T-cell (primary cell): ENCODE results near the gene EPHB3. TPM values are rescaled to one million over a fixed set of nuclear protein-coding genes. Genes with fewer than 3 reads are reported as not detected.

Experiments used
- ATAC-seq, 4 experiments: fragments of 200-7000 bp in 3 of 4; fragments of 150-1000 bp in 1 of 4; cut with Tn5 transposase; replicated peaks in 1 of 4; 1 replicate in 3 of 4; 2 replicates in 1 of 4; pipeline ENCODE4 v1.10.0; 2021; ENCODE audit warnings: moderate library complexity in 3 of 4, mild to moderate bottlenecking in 2 of 4, moderate number of reproducible peaks in 1 of 4
- CTCF ChIA-PET, 2 donors: fragments of 300-600 bp; sonication (Branson Sonifier 250); formaldehyde crosslinking; loops; one replicate each; lab custom pipeline; 2022; ENCODE audit warnings: antibody characterized with exemption in 2 of 2; lab: Charles Lee
- POLR2A ChIA-PET, 2 donors: fragments of 300-600 bp; sonication (Branson Sonifier 250); formaldehyde crosslinking; loops; one replicate each; lab custom pipeline; 2022; ENCODE audit warnings: antibody characterized with exemption in 2 of 2; lab: Charles Lee
- DNase-seq, 35 experiments: peaks; one replicate each; pipeline versions ENCODE4 v3.0.0 to v3.0.0-alpha.2; 2013 to 2023
- H3K27ac ChIP-seq: one replicate; pipeline ENCODE4 v1.5.1; 2013; ENCODE audit warnings: low read length
- H3K27me3 ChIP-seq, 2 experiments: replicated peaks in 1 of 2; 1 replicate in 1 of 2; 2 replicates in 1 of 2; pipeline versions ENCODE4 v1.6.1 to v1.7.0; 2013; ENCODE audit warnings: low read length in 1 of 2, mixed read lengths in 1 of 2; ENCODE audit not compliant: control insufficient read depth in 2 of 2, insufficient read depth in 2 of 2; ENCODE audit errors: extremely low read depth in 1 of 2
- H3K36me3 ChIP-seq, 2 donors: 1 replicate in 1 of 2; 2 replicates in 1 of 2; pipeline versions ENCODE4 v1.6.1 to v1.7.0; 2013; ENCODE audit warnings: low read length in 1 of 2; ENCODE audit not compliant: control insufficient read depth in 2 of 2, insufficient read depth in 1 of 2; ENCODE audit errors: extremely low read depth in 1 of 2
- H3K4me1 ChIP-seq, 2 experiments: 1 replicate in 1 of 2; 2 replicates in 1 of 2; pipeline versions ENCODE4 v1.6.1 to v1.7.0; 2013; ENCODE audit warnings: low read length in 2 of 2, mixed read lengths in 1 of 2; ENCODE audit not compliant: insufficient read depth in 2 of 2, control insufficient read depth in 1 of 2; ENCODE audit errors: extremely low read depth in 1 of 2
- H3K4me3 ChIP-seq, 2 donors: 1 replicate in 1 of 2; 2 replicates in 1 of 2; pipeline versions ENCODE4 v1.5.1 to v1.7.0; 2013; ENCODE audit warnings: mild to moderate bottlenecking in 2 of 2, low read length in 1 of 2, moderate library complexity in 1 of 2; ENCODE audit not compliant: control insufficient read depth in 1 of 2; ENCODE audit errors: extremely low read depth in 1 of 2
- H3K9me3 ChIP-seq: 2 replicates; pipeline ENCODE4 v1.7.0; 2013
- H3K27ac Mint-ChIP-seq, 2 donors: one replicate each; pipeline ENCODE4 v1.8.0; 2020 to 2021; ENCODE audit warnings: mild to moderate bottlenecking in 2 of 2, mixed read lengths in 2 of 2
- H3K27me3 Mint-ChIP-seq, 2 donors: one replicate each; pipeline ENCODE4 v1.8.0; 2021 to 2022; ENCODE audit warnings: mixed read lengths in 2 of 2
- H3K36me3 Mint-ChIP-seq: one replicate; pipeline ENCODE4 v1.8.0; 2021; ENCODE audit warnings: mixed read lengths
- H3K4me1 Mint-ChIP-seq, 3 donors: one replicate each; pipeline ENCODE4 v1.8.0; 2020 to 2022; ENCODE audit warnings: mixed read lengths in 3 of 3, mild to moderate bottlenecking in 1 of 3
- H3K4me3 Mint-ChIP-seq, 3 donors: one replicate each; pipeline ENCODE4 v1.8.0; 2020 to 2022; ENCODE audit warnings: mild to moderate bottlenecking in 3 of 3, mixed read lengths in 3 of 3, moderate library complexity in 3 of 3
- H3K9me3 Mint-ChIP-seq, 3 donors: one replicate each; pipeline ENCODE4 v1.8.0; 2020 to 2022; ENCODE audit warnings: mixed read lengths in 3 of 3
- WGBS: methylation state at CpG from one replicate; pipeline ENCODE4 v1.1.5; 2013; ENCODE audit warnings: missing lambda C conversion rate; ENCODE audit not compliant: insufficient coverage; 5-methylcytosine and 5-hydroxymethylcytosine counted together
- total RNA-seq, 35 experiments: library from RNA in 6 of 35; stranded (reverse) in 6 of 35; fragments of 120-200 nt in 1 of 35; gene quantifications; one replicate each; pipeline versions ENCODE4 v1.2.1 to v1.2.4 and lab custom pipeline; 2013 to 2026

EPHB3 gene
- total RNA-seq, 5 donors from 2014 or later (not counting 1 experiment from before 2014, with no cell fraction given), result 0.35 to 1.1 (median 0.55) TPM

GRCh38 chr3:184565421-184566211, 4.0 kb downstream of the EPHB3 start:
- Histone ChIP-seq H3K27me3 (peaks cover 0 to 87% of the 10 kb centered on the region in 2 experiments), H3K9me3 (no peaks in the 10 kb centered on the region), H3K36me3 (no peaks in the 10 kb centered on the region), H3K4me1 (peaks cover 2 to 39% of the 10 kb centered on the region in 2 experiments), H3K27ac (no peak overlapping the region), H3K4me3 (no peak overlapping the region)
- H3K4me3 Mint-ChIP-seq, result no peak overlapping the region
- ChIA-PET CTCF (no interaction called here), POLR2A (no interaction called here)
- DNase-seq (no peak), ATAC-seq (no peak)
- no peaks in the 10 kb centered on the region for H3K36me3 Mint-ChIP-seq
- H3K9me3 Mint-ChIP-seq, result no peaks in the 10 kb centered on the region
- no peak overlapping the region for H3K27ac Mint-ChIP-seq
- peaks cover 15 to 52% of the 10 kb centered on the region in 2 donors for H3K27me3 Mint-ChIP-seq
- 95% methylated on average over 11 of the region's 14 CpGs for WGBS
- peaks cover 16 to 35% (median 17%) of the 10 kb centered on the region in 3 donors for H3K4me1 Mint-ChIP-seq

- peaks cover 15 to 52% of the 10 kb centered on the region in 2 donors for H3K27me3 Mint-ChIP-seq
- H3K4me1 Mint-ChIP-seq, result peaks cover 6 to 25% (median 9%) of the 10 kb centered on the region in 3 donors
- no peaks in the 10 kb centered on the region for H3K9me3 ChIP-seq
- H3K36me3 ChIP-seq, result no peaks in the 10 kb centered on the region
- ChIA-PET CTCF (interaction anchor here in 1 of 2 donors (1.0 kb wide), 1 partner anchor 211 kb away, joined by 3 read pairs; no protein-coding TSS in a partner anchor), POLR2A (no interaction called here)
- H3K36me3 Mint-ChIP-seq, result no peaks in the 10 kb centered on the region
- no peaks in the 10 kb centered on the region for H3K9me3 Mint-ChIP-seq
- H3K4me3 Mint-ChIP-seq, result no peak overlapping the region
- H3K27me3 ChIP-seq, result peaks cover 2 to 87% of the 10 kb centered on the region in 2 experiments
- H3K4me1 ChIP-seq, result peaks cover 0 to 28% of the 10 kb centered on the region in 2 experiments
- no peak overlapping the region for H3K4me3 ChIP-seq
- DNase-seq (no peak), ATAC-seq (no peak)
- WGBS, result 85% methylated on average over 2 of the region's 14 CpGs
- peak overlapping the region; percentile 11 to 43 for H3K27ac Mint-ChIP-seq
- H3K27ac ChIP-seq, result no peak overlapping the region
Observed at GRCh38 chr3:184566441-184567414, 5.1 kb downstream of the EPHB3 start.

DNA sequence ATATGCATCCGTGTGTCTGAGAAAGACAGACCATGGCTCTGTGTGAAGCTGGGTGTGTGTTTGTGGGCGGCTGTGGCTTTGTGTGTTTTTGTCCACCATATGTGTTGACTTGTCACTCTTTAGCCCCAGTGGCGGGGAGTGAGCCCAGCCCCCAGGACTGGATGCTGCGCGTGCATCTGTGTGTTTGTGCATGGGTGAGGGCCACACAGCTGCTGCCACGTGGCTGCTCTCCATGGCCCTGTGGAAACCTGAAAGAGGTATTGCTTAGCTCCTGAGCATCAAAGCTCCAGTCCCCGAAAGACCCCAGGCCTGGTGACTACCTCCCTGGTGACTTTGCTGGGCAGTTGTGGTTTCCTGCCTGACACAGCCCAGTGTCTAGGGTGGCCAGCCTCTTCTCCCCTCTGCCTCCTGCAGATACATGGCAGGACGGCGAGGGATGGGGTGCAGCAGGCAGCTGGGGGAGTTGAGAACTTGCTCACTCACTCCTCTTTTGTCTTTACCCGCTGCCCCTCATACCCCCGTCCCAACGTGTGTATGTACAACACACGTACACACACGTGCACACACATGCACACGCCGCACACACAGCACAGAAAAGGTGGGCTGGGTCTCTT, 6.5 kb downstream of the EPHB3 start:
- no peaks in the 10 kb centered on the region for H3K9me3 Mint-ChIP-seq
- ATAC-seq (no peak), DNase-seq (no peak)
- Histone ChIP-seq H3K9me3 (no peaks in the 10 kb centered on the region), H3K4me1 (peaks cover 0 to 22% of the 10 kb centered on the region in 2 experiments), H3K27ac (no peak overlapping the region), H3K4me3 (no peak overlapping the region), H3K36me3 (no peaks in the 10 kb centered on the region), H3K27me3 (peaks cover 2 to 87% of the 10 kb centered on the region in 2 experiments)
- H3K27ac Mint-ChIP-seq, result no peak overlapping the region
- peaks cover 17 to 51% of the 10 kb centered on the region in 2 donors for H3K27me3 Mint-ChIP-seq
- peaks cover 6 to 25% (median 9%) of the 10 kb centered on the region in 3 donors for H3K4me1 Mint-ChIP-seq
- H3K4me3 Mint-ChIP-seq, result peak overlapping the region in 2 of 3 donors; percentile 56 to 61
- 85% methylated on average over 6 of the region's 16 CpGs for WGBS
- ChIA-PET POLR2A (no interaction called here), CTCF (no interaction called here)
- H3K36me3 Mint-ChIP-seq, result no peaks in the 10 kb centered on the region

DNA sequence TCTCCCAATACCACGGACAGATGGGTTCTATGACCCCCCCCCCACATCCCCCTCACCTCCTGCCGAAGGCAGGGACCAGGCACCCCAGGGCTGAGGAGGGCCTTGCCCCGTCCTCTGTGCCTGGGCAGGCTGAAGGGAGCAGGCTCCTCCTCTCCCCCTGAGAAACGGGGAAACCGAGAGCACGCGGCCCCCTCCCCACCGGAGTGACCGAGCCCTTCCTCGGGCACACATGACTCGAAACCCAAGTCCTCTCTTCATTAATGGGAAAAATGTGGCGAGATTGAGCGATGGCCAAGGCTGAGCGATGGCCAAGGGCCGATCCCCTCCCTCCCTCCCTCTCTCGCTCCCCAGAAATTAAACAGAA, 7.0 kb downstream of the EPHB3 start:
- H3K27me3 ChIP-seq, result peaks cover 2 to 89% of the 10 kb centered on the region in 2 experiments

GRCh38 chr3:184568924-184569829, 7.6 kb downstream of the EPHB3 start:
- H3K27me3 ChIP-seq, result peaks cover 2 to 83% of the 10 kb centered on the region in 2 experiments
- H3K4me3 ChIP-seq, result peak overlapping the region in 1 of 2 donors; percentile 48
- H3K4me1 ChIP-seq, result peaks cover 0 to 22% of the 10 kb centered on the region in 2 experiments
- H3K36me3 ChIP-seq, result no peaks in the 10 kb centered on the region
- Mint-ChIP-seq H3K4me3 (peak overlapping the region; percentile 17 to 61 (median 36)), H3K27ac (no peak overlapping the region), H3K36me3 (no peaks in the 10 kb centered on the region), H3K27me3 (peaks cover 17 to 46% of the 10 kb centered on the region in 2 donors), H3K4me1 (peaks cover 6 to 25% (median 9%) of the 10 kb centered on the region in 3 donors), H3K9me3 (no peaks in the 10 kb centered on the region)
- POLR2A ChIA-PET, result no interaction called here
- 16% methylated on average over 59 of the region's 68 CpGs for WGBS
- DNase-seq (peak in 4 of 35 experiments; percentile 10 to 26 (median 20)), ATAC-seq (peak; percentile 10 to 57 (median 46))
- CTCF ChIA-PET, result interaction anchor here in 1 of 2 donors (0.6 kb wide), 1 partner anchor 28 kb away, joined by 3 read pairs; no protein-coding TSS in a partner anchor
- H3K27ac ChIP-seq, result no peak overlapping the region
- no peaks in the 10 kb centered on the region for H3K9me3 ChIP-seq

More for the DNA sequence above, 7.0 kb downstream of the EPHB3 start:
- ATAC-seq (no peak), DNase-seq (no peak)
- Histone ChIP-seq H3K36me3 (no peaks in the 10 kb centered on the region), H3K4me1 (peaks cover 0 to 22% of the 10 kb centered on the region in 2 experiments), H3K9me3 (no peaks in the 10 kb centered on the region), H3K27ac (no peak overlapping the region), H3K4me3 (peak overlapping the region in 1 of 2 donors; percentile 32)
- peaks cover 17 to 47% of the 10 kb centered on the region in 2 donors for H3K27me3 Mint-ChIP-seq
- peaks cover 6 to 25% (median 9%) of the 10 kb centered on the region in 3 donors for H3K4me1 Mint-ChIP-seq
- no peaks in the 10 kb centered on the region for H3K9me3 Mint-ChIP-seq
- 25% methylated on average over 2 of the region's 16 CpGs for WGBS
- H3K4me3 Mint-ChIP-seq, result peak overlapping the region; percentile 36 to 61 (median 56)
- H3K27ac Mint-ChIP-seq, result no peak overlapping the region
- H3K36me3 Mint-ChIP-seq, result no peaks in the 10 kb centered on the region
- ChIA-PET POLR2A (no interaction called here), CTCF (no interaction called here)
